ENCODE data around the gene TARBP1.

Gene TARBP1

DNA sequence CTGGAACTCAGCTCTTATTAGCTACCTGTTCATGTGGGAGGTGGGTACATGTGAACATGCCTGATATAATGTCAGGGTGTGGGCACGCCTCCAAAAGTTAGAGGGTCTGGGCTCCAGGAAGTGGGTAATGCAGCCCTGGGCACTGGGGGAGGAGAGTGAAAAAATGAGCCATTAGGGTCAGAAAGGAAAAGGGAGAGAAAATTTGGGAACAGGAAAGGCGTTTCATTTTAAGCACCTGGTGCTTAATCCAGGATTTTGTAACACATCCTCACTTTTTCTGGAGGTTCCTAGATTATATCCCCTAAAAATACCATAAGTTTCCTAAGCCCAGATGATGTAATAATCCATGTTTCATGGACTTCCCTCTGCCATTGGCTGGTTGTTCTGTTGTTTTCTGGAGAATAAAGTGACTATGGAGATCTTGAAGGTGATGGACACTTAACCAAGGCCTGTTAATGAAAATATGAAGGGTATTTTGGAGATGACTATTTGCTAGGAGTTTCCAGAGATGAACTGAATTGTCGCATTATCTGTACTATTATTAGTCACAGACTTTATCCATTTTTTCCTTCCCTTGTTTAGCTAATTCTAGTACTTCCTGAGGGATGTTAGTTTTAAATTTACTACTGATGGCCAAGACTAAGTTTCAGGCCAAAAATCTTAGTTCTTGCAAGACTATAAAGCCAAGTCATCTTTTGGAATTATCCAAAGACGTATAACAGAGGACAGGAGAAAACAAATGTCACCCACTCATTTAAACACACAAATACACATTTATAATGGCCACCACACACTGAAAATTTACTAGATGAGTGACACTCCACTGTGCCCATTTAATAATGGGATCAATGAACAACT is 24.4 kb upstream of the TARBP1 start:
- TF ChIP-seq ZFX (IDR thresholded peaks at IDR 0.05; ENCODE audit: borderline replicate concordance): no peak
- TF ChIP-seq, protein P1, sequence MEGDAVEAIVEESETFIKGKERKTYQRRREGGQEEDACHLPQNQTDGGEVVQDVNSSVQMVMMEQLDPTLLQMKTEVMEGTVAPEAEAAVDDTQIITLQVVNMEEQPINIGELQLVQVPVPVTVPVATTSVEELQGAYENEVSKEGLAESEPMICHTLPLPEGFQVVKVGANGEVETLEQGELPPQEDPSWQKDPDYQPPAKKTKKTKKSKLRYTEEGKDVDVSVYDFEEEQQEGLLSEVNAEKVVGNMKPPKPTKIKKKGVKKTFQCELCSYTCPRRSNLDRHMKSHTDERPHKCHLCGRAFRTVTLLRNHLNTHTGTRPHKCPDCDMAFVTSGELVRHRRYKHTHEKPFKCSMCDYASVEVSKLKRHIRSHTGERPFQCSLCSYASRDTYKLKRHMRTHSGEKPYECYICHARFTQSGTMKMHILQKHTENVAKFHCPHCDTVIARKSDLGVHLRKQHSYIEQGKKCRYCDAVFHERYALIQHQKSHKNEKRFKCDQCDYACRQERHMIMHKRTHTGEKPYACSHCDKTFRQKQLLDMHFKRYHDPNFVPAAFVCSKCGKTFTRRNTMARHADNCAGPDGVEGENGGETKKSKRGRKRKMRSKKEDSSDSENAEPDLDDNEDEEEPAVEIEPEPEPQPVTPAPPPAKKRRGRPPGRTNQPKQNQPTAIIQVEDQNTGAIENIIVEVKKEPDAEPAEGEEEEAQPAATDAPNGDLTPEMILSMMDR (IDR thresholded peaks at IDR 0.05): no peak
- H3K27ac ChIP-seq: no peak overlapping the region

DNA sequence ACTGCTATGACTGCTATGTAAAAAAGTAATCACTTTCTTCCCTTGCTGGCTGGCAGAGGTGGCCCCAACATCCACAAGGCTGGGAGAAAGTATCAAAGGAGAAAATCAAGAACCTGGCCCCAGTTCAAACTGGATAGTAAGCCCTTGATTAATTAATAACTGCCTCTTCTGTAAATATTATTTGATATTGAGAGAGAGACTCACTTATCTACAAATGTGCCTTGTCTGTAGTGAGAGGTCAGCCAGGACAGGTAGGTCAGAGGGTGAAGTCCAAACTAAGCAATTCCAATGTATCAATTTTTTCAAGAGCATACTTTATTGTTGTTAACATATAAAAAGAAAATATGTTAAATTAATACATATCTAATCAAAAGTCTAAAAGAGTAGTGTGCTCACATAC is 23.8 kb upstream of the TARBP1 start:
- H3K27ac ChIP-seq: no peak overlapping the region

DNA sequence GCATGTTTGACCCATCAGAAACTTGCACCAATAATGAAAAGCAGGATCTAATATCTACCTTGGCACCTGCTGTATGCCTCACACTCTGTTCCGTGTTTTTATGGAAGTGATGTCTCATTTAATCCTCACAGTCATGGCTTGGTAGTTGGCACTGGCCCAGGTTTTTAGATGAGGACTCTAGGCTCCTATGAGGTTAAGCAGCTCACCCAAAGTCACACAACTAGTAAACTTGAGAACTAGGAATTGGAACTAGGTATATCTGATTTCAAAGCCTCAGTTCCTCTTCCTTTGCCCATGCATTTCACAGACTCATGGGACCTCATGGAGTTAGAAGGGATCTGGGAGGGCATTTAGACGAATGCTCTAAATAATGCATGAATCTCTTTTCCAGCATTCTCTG is 21.3 kb upstream of the TARBP1 start:
- H3K27ac ChIP-seq: no peak overlapping the region
- TF ChIP-seq, protein P1 (IDR thresholded peaks at IDR 0.05): no peak
- TF ChIP-seq ZFX (IDR thresholded peaks at IDR 0.05; ENCODE audit: borderline replicate concordance): no peak

More for the DNA sequence above, 23.8 kb upstream of the TARBP1 start:
- no peak for TF ChIP-seq ZFX (IDR thresholded peaks at IDR 0.05; ENCODE audit: borderline replicate concordance)
- TF ChIP-seq, protein P1 (IDR thresholded peaks at IDR 0.05): no peak

DNA sequence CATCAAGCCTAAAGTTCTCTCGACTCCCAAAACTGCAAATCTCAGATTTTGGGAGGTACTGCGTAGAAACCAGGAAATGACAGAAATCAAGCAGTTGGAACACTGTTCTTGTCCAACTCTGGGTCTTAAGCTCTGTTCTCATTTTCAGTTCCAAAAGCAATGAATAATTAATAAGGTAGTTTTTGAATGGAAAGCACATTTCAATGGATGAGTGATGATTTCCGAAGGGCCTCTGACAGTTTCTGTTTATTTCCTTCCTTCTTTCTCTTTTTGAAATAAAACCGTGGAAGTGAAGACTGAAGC is 20.9 kb upstream of the TARBP1 start:
- TF ChIP-seq, protein P1 (IDR thresholded peaks at IDR 0.05): no peak
- TF ChIP-seq ZFX (IDR thresholded peaks at IDR 0.05; ENCODE audit: borderline replicate concordance): no peak
- peak overlapping the region; percentile 31; the same call in 1 of the 2 replicates for H3K27ac ChIP-seq

DNA sequence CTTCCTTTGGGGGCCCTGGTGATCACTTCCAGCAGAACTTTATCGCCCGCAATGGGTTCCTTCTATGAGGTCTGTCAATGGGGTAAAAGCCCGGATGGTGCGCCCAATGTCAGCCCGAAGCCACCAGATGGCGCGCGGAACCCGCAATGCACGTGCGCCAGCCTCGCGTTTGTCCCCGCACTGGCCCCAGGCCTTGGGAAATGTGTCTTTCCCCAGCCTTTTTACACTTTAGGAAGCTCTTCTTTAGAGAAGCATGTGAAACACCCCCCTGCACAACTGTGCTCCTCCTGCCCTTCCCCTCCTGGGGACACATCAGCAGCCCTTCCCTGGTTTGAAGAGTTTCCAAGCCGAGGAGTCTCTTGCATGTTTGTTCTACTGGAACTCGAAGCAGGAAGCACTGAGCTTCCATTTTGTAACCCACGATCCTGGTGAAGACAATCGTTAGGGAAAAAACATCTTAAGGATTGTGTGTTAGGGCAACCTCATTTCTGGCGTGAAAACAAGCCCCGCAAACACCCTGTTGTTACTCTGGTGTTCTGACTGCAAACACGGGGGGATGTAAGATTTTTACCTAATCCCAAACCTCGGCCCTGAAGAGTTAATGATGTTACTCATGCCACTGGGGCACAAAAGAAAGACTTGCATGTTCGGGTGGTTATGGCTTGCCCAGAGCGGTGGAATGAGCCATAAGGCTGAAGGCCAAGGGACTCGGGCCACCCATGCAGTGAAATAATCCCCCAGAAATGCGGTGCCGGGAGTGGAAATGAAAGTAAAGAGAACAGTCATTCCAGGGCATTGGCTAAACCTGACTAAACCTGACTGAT is 20.4 kb upstream of the TARBP1 start:
- TF ChIP-seq, protein P1 (IDR thresholded peaks at IDR 0.05): peak; percentile 99
- TF ChIP-seq ZFX (IDR thresholded peaks at IDR 0.05; ENCODE audit: borderline replicate concordance): no peak
- H3K27ac ChIP-seq: peak overlapping the region; percentile 31

DNA sequence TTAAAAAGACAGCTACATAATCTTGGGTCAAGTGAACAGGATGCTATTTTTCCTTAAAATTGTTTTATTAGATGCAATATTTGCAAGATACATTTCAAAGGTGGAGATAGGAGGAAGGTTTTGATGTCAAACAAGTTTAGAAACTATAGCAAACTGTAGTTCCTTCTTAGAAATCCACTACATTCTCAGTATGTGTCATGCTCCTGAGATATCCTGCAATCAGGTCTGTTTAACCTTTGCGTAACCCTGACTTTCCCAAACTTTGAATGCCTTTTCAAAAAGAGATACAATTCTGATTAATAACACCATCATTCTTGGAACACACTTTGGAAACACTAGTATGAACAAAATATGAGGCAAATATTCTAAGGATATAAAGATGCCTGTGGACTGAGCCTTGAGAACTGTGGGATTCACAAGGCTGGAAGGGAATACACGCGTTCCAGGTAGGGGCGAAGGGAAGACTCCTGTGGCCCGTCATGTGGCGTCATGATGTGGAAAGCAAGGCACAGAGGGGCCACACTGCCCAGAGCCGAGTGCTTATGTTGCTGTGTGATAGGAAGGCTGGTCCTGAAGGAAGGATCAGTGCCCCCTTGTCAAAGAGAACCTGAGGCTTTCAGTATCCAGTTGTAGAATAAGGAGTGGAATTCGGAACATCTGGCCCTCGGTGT is 19.6 kb upstream of the TARBP1 start:
- TF ChIP-seq ZFX (IDR thresholded peaks at IDR 0.05; ENCODE audit: borderline replicate concordance): no peak
- TF ChIP-seq, protein P1 (IDR thresholded peaks at IDR 0.05): no peak
- H3K27ac ChIP-seq: peak overlapping the region; percentile 31; the same call in 1 of the 2 replicates
